ENCODE data around the gene BOLA1. TPM values are rescaled to one million over a fixed set of nuclear protein-coding genes. Genes with fewer than 3 reads are reported as not detected.
A peak's percentile ranks its signal among the peaks of the same experiment; 100 is the strongest.

BOLA1 gene
- total RNA-seq, 1 donor = 7.0 TPM

GRCh38 chr1:149877211-149877946 lies 22.0 kb upstream of the BOLA1 start:
- no peak for TF ChIP-seq CTCF (IDR thresholded peaks at IDR 0.05; ENCODE audit: insufficient read depth, low read length)
- DNase-seq (ENCODE audit: low read depth) = no peak
- no peak overlapping the region for H3K4me3 ChIP-seq (ENCODE audit: low read depth, low read length)

- TF ChIP-seq CTCF (IDR thresholded peaks at IDR 0.05; ENCODE audit: insufficient read depth, low read length) = no peak
- H3K4me3 ChIP-seq (ENCODE audit: low read depth, low read length) = no peak overlapping the region
- DNase-seq (ENCODE audit: low read depth) = no peak
These were observed 19.8 kb upstream of the BOLA1 start for GRCh38 chr1:149879556-149879955.

- no peak overlapping the region for H3K4me3 ChIP-seq (ENCODE audit: low read depth, low read length)
- no peak for TF ChIP-seq CTCF (IDR thresholded peaks at IDR 0.05; ENCODE audit: insufficient read depth, low read length)
- DNase-seq (ENCODE audit: low read depth) = no peak
These were observed 17.5 kb upstream of the BOLA1 start for GRCh38 chr1:149881876-149882275.

GRCh38 chr1:149883598-149884247 lies 15.6 kb upstream of the BOLA1 start:
- DNase-seq (ENCODE audit: low read depth) = no peak
- no peak for TF ChIP-seq CTCF (IDR thresholded peaks at IDR 0.05; ENCODE audit: insufficient read depth, low read length)
- H3K4me3 ChIP-seq (ENCODE audit: low read depth, low read length) = no peak overlapping the region

GRCh38 chr1:149884433-149885338 lies 14.7 kb upstream of the BOLA1 start:
- peak; percentile 34 for DNase-seq (ENCODE audit: low read depth)
- no peak for TF ChIP-seq CTCF (IDR thresholded peaks at IDR 0.05; ENCODE audit: insufficient read depth, low read length)
- peak overlapping the region; percentile 78 for H3K4me3 ChIP-seq (ENCODE audit: low read depth, low read length)

- DNase-seq (ENCODE audit: low read depth) = peak; percentile 83
- H3K4me3 ChIP-seq (ENCODE audit: low read depth, low read length) = peak overlapping the region; percentile 78
- TF ChIP-seq CTCF (IDR thresholded peaks at IDR 0.05; ENCODE audit: insufficient read depth, low read length) = no peak
These were observed 13.8 kb upstream of the BOLA1 start for GRCh38 chr1:149885339-149886120.

- peak overlapping the region; percentile 78 for H3K4me3 ChIP-seq (ENCODE audit: low read depth, low read length)
- DNase-seq (ENCODE audit: low read depth) = peak; percentile 43
These were observed 13.3 kb upstream of the BOLA1 start for GRCh38 chr1:149886121-149886395.

Data from fibroblast of the aortic adventitia (primary cell).